Measurements from ENCODE around the gene DLST. TPM values are rescaled to one million over a fixed set of nuclear protein-coding genes. Genes with fewer than 3 reads are reported as not detected.

Gene DLST
- polyA plus RNA-seq, 1 donor (not counting 4 experiments of a cell fraction or from before 2014, with no cell fraction given): 114 TPM

DNA sequence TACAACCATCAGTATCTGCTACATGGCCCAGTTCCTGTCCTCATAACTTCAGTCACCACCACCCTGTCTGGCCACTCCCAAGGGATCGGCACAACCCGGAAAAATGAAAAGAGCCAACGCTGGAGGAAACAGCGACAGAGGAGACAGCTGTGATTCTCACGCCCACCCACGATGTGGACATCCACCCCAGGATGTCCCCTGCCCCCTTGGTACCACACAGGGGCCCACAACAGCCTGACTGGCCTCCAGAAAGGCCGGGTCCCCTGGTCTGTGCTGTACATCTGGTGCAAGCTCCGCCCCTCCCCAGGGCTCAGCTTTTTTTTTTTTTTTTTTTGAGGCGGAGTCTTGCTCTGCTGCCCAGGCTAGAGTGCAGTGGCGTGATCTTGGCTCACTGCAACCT lies 28.8 kb downstream of the DLST start:
- H3K36me3 ChIP-seq (ENCODE audit: control insufficient read depth in 2 of 2, extremely low read depth in 1 of 2, insufficient read depth in 2 of 2, low read length in 2 of 2): peaks cover 5 to 8% of the 10 kb centered on the region in 2 experiments
- H2AFZ ChIP-seq (ENCODE audit: control insufficient read depth, low read length): peak overlapping the region; percentile 68
- TF ChIP-seq, protein P1, sequence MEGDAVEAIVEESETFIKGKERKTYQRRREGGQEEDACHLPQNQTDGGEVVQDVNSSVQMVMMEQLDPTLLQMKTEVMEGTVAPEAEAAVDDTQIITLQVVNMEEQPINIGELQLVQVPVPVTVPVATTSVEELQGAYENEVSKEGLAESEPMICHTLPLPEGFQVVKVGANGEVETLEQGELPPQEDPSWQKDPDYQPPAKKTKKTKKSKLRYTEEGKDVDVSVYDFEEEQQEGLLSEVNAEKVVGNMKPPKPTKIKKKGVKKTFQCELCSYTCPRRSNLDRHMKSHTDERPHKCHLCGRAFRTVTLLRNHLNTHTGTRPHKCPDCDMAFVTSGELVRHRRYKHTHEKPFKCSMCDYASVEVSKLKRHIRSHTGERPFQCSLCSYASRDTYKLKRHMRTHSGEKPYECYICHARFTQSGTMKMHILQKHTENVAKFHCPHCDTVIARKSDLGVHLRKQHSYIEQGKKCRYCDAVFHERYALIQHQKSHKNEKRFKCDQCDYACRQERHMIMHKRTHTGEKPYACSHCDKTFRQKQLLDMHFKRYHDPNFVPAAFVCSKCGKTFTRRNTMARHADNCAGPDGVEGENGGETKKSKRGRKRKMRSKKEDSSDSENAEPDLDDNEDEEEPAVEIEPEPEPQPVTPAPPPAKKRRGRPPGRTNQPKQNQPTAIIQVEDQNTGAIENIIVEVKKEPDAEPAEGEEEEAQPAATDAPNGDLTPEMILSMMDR (optimal IDR thresholded peaks at IDR 0.05 in 1 of 3, IDR thresholded peaks at IDR 0.05 in 1 of 3, conservative IDR thresholded peaks at IDR 0.05 in 1 of 3; ENCODE audit: extremely low read depth in 1 of 3, insufficient read depth in 2 of 3, low read length in 3 of 3): no peak
- TF ChIP-seq EZH2 (IDR thresholded peaks at IDR 0.05; ENCODE audit: low read length): no peak
- DNase-seq (ENCODE audit: low read depth, low spot score): no peak
- peaks cover 6% of the 10 kb centered on the region for H3K4me1 ChIP-seq (ENCODE audit: control insufficient read depth, extremely low read depth, insufficient read depth, low read length)
- no peak overlapping the region for H3K27ac ChIP-seq (ENCODE audit: control insufficient read depth, insufficient read depth, low read length)
- H3K4me3 ChIP-seq (ENCODE audit: control insufficient read depth in 2 of 3, extremely low read depth in 1 of 3, insufficient read depth in 2 of 3, low read depth in 1 of 3, low read length in 3 of 3): no peak overlapping the region
- H3K9me1 ChIP-seq (ENCODE audit: control insufficient read depth, extremely low read depth, insufficient read depth, low read length): no peaks in the 10 kb centered on the region
- H3K4me2 ChIP-seq (ENCODE audit: control insufficient read depth, extremely low read depth, insufficient read depth, low read depth, low read length): no peak overlapping the region
- H4K20me1 ChIP-seq (ENCODE audit: control insufficient read depth, extremely low read depth, insufficient read depth, low read length): no peaks in the 10 kb centered on the region
- no peak for FAIRE-seq
- H3K9me3 ChIP-seq (ENCODE audit: control insufficient read depth, low read depth, low read length): no peaks in the 10 kb centered on the region
- H3K27me3 ChIP-seq (ENCODE audit: control insufficient read depth, extremely low read depth, insufficient read depth, low read length): no peaks in the 10 kb centered on the region
- no peak overlapping the region for H3K9ac ChIP-seq (ENCODE audit: control insufficient read depth, extremely low read depth, insufficient read depth, low read length)
- H3K79me2 ChIP-seq (ENCODE audit: control insufficient read depth, insufficient read depth, low read length): no peaks in the 10 kb centered on the region
- dilution Hi-C loops (cut with MboI; ENCODE audit: extremely low pct_ligation_motif_present, low sequenced_read_pairs): no loop called here

DNA sequence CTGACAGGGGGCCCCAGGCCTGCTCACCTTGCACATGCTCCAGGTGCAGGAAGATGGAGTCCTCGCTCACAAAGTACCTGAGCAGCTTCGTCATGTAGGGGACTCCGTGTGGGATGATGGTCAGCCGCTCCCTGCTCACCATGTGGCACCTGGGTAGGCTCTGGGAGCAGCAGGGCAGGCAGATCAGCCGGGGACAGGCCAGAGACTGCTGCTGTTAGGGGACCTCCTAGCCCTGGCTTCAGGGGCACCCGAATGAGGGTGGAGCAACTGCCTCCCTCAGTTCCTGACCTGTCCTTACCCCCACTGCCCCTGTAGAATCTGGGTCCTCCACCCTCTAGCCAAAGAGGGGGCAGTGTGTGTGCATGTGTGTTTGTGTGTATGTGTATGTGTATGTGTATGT lies 29.5 kb downstream of the DLST start:
- H3K4me1 ChIP-seq (ENCODE audit: control insufficient read depth, extremely low read depth, insufficient read depth, low read length): peaks cover 6% of the 10 kb centered on the region
- TF ChIP-seq, protein P1 (optimal IDR thresholded peaks at IDR 0.05 in 1 of 3, IDR thresholded peaks at IDR 0.05 in 1 of 3, conservative IDR thresholded peaks at IDR 0.05 in 1 of 3; ENCODE audit: extremely low read depth in 1 of 3, insufficient read depth in 2 of 3, low read length in 3 of 3): no peak
- TF ChIP-seq EZH2 (IDR thresholded peaks at IDR 0.05; ENCODE audit: low read length): no peak
- no peak overlapping the region for H3K27ac ChIP-seq (ENCODE audit: control insufficient read depth, insufficient read depth, low read length)
- DNase-seq (ENCODE audit: low read depth, low spot score): no peak
- H3K27me3 ChIP-seq (ENCODE audit: control insufficient read depth, extremely low read depth, insufficient read depth, low read length): no peaks in the 10 kb centered on the region
- H3K4me3 ChIP-seq (ENCODE audit: control insufficient read depth in 2 of 3, extremely low read depth in 1 of 3, insufficient read depth in 2 of 3, low read depth in 1 of 3, low read length in 3 of 3): no peak overlapping the region
- no peaks in the 10 kb centered on the region for H3K79me2 ChIP-seq (ENCODE audit: control insufficient read depth, insufficient read depth, low read length)
- H2AFZ ChIP-seq (ENCODE audit: control insufficient read depth, low read length): no peak overlapping the region
- no peak for FAIRE-seq
- H3K4me2 ChIP-seq (ENCODE audit: control insufficient read depth, extremely low read depth, insufficient read depth, low read depth, low read length): no peak overlapping the region
- no peaks in the 10 kb centered on the region for H4K20me1 ChIP-seq (ENCODE audit: control insufficient read depth, extremely low read depth, insufficient read depth, low read length)
- no peak overlapping the region for H3K9ac ChIP-seq (ENCODE audit: control insufficient read depth, extremely low read depth, insufficient read depth, low read length)
- no peaks in the 10 kb centered on the region for H3K9me3 ChIP-seq (ENCODE audit: control insufficient read depth, low read depth, low read length)
- no peaks in the 10 kb centered on the region for H3K9me1 ChIP-seq (ENCODE audit: control insufficient read depth, extremely low read depth, insufficient read depth, low read length)
- H3K36me3 ChIP-seq (ENCODE audit: control insufficient read depth in 2 of 2, extremely low read depth in 1 of 2, insufficient read depth in 2 of 2, low read length in 2 of 2): peaks cover 4 to 5% of the 10 kb centered on the region in 2 experiments
- dilution Hi-C loops (cut with MboI; ENCODE audit: extremely low pct_ligation_motif_present, low sequenced_read_pairs): no loop called here
